Esophagus muscularis mucosa (tissue), 4 donors: ENCODE data around the gene KTI12. TPM values are rescaled to one million over a fixed set of nuclear protein-coding genes. Genes with fewer than 3 reads are reported as not detected.

Experiments used
- DNase-seq: peaks from one replicate; pipeline ENCODE4 v3.0.0-alpha.2; 2017; ENCODE audit errors: extremely low spot score
- H3K27ac ChIP-seq, 4 donors: fragments of 200-600 bp; sonication (generic); replicated peaks in 1 of 4; 1 replicate in 3 of 4; 2 replicates in 1 of 4; pipeline ENCODE4 v1.5.1; 2016 to 2019; ENCODE audit warnings: mild to moderate bottlenecking in 1 of 4
- H3K27me3 ChIP-seq, 4 donors: fragments of 200-600 bp; sonication (generic); one replicate each; pipeline versions ENCODE4 v1.5.1 to v1.6.0; 2016 to 2019
- H3K36me3 ChIP-seq, 4 donors: fragments of 200-600 bp; sonication (generic); one replicate each; pipeline ENCODE4 v1.5.1; 2016 to 2019
- H3K4me1 ChIP-seq, 4 donors: fragments of 200-600 bp; sonication (generic); one replicate each; pipeline ENCODE4 v1.5.1; 2016 to 2019
- H3K4me3 ChIP-seq, 4 donors: fragments of 200-600 bp; sonication (generic); 1 replicate in 2 of 4; 2 replicates in 2 of 4; pipeline ENCODE4 v1.5.1; 2016 to 2019; ENCODE audit warnings: mild to moderate bottlenecking in 4 of 4, moderate library complexity in 1 of 4
- H3K9me3 ChIP-seq, 4 donors: fragments of 200-600 bp; sonication (generic); 1 replicate in 3 of 4; 2 replicates in 1 of 4; pipeline ENCODE4 v1.5.1; 2016 to 2019
- CTCF ChIP-seq, 3 experiments: fragments of 200-600 bp in 2 of 3; fragments of 450-650 bp in 1 of 3; sonication (generic) in 2 of 3; IDR thresholded peaks; one replicate each; pipeline ENCODE4 v1.5.1; 2017 to 2019; ENCODE audit warnings: antibody characterized with exemption in 3 of 3, mild to moderate bottlenecking in 2 of 3, moderate library complexity in 1 of 3
- EP300 ChIP-seq: sonication (generic); formaldehyde crosslinking; IDR thresholded peaks from one replicate; pipeline ENCODE4 v1.6.1; 2017; ENCODE audit warnings: antibody characterized with exemption
- POLR2A ChIP-seq: fragments of 450-650 bp; IDR thresholded peaks from one replicate; pipeline ENCODE4 v1.6.1; 2017; ENCODE audit warnings: antibody characterized with exemption, moderate library complexity, mild to moderate bottlenecking, low read depth
- POLR2AphosphoS5 ChIP-seq, 2 donors: sonication (generic); formaldehyde crosslinking; IDR thresholded peaks; one replicate each; pipeline ENCODE4 v1.6.1; 2017; ENCODE audit warnings: antibody characterized with exemption in 2 of 2
- WGBS: methylation state at CpG from one replicate; pipeline ENCODE4 v1.1.5; 2018; 5-methylcytosine and 5-hydroxymethylcytosine counted together
- intact Hi-C: fragments of 100-400 bp; cut with DNase I; formaldehyde crosslinking; loops from one replicate; pipeline ENCODE4 v1.15.1; 2023
- total RNA-seq, 4 donors: library from RNA; depleted of rRNA; stranded (reverse); fragments of >200 nt; gene quantifications; one replicate each; pipeline versions ENCODE4 v1.1.0 to v1.2.1, GENCODE V29; 2016

KTI12 gene
- total RNA-seq, 4 donors from 2014 or later = 6.6 to 11.1 (median 8.8) TPM

GRCh38 chr1:52002038-52002917 lies 31.3 kb downstream of the KTI12 start:
- WGBS = 61% methylated on average over 9 of the region's 9 CpGs
- Histone ChIP-seq H3K27ac (no peak overlapping the region), H3K27me3 (peaks cover 0 to 16% (median 0%) of the 10 kb centered on the region in 4 donors), H3K9me3 (no peaks in the 10 kb centered on the region), H3K4me3 (no peak overlapping the region), H3K36me3 (no peaks in the 10 kb centered on the region), H3K4me1 (peaks cover 0 to 2% (median under 1%) of the 10 kb centered on the region in 4 donors)
- intact Hi-C loops = no loop called here
- TF ChIP-seq CTCF (IDR thresholded peaks at IDR 0.05) (peak in 2 of 3 experiments; percentile 83 to 90), POLR2A (no peak)
- DNase-seq = no peak

- H3K27ac ChIP-seq = no peak overlapping the region
- no peaks in the 10 kb centered on the region for H3K36me3 ChIP-seq
- no peaks in the 10 kb centered on the region for H3K9me3 ChIP-seq
- intact Hi-C loops = no loop called here
- TF ChIP-seq CTCF (IDR thresholded peaks at IDR 0.05) (no peak), POLR2AphosphoS5 (IDR thresholded peaks at IDR 0.05) (no peak), EP300 (no peak), POLR2A (no peak)
- no peaks in the 10 kb centered on the region for H3K4me1 ChIP-seq
- H3K27me3 ChIP-seq = peaks cover 0 to 22% (median 0%) of the 10 kb centered on the region in 4 donors
- WGBS = 93% methylated on average over 1 of the region's 1 CpG
- DNase-seq = no peak
- no peak overlapping the region for H3K4me3 ChIP-seq
Observed at GRCh38 chr1:51998701-51999100, 34.9 kb downstream of the KTI12 start.

GRCh38 chr1:51997974-51998382 lies 35.6 kb downstream of the KTI12 start:
- no peak for TF ChIP-seq EP300
- no peak for TF ChIP-seq CTCF (IDR thresholded peaks at IDR 0.05)
- TF ChIP-seq POLR2AphosphoS5 (IDR thresholded peaks at IDR 0.05) = no peak
- no peak for TF ChIP-seq POLR2A
- Histone ChIP-seq H3K27ac (no peak overlapping the region), H3K27me3 (peaks cover 0 to 30% (median 4%) of the 10 kb centered on the region in 4 donors), H3K4me1 (no peaks in the 10 kb centered on the region), H3K36me3 (no peaks in the 10 kb centered on the region), H3K9me3 (no peaks in the 10 kb centered on the region), H3K4me3 (no peak overlapping the region)
- intact Hi-C loops = no loop called here
- no peak for DNase-seq
- WGBS = 69% methylated on average over 4 of the region's 5 CpGs

GRCh38 chr1:51990478-51990965 lies 43.1 kb downstream of the KTI12 start, which contains the start of gene RAB3B:
RAB3B (minus strand) TSS chr1:51990700; CDS start chr1:51977117, 13,583 bp downstream.
- TF ChIP-seq POLR2AphosphoS5 (IDR thresholded peaks at IDR 0.05) = no peak
- no peak for TF ChIP-seq POLR2A
- no peak for TF ChIP-seq EP300
- TF ChIP-seq CTCF (IDR thresholded peaks at IDR 0.05) = no peak
- H3K4me3 ChIP-seq = peak within 1 kb of the TSS; percentile 48 to 60 (median 51)
- intact Hi-C loops = no loop called here
- no peak for DNase-seq
- H3K9me3 ChIP-seq = no peaks in the 10 kb centered on the region
- peaks cover 4 to 11% (median 9%) of the 10 kb centered on the region in 4 donors for H3K4me1 ChIP-seq
- H3K27me3 ChIP-seq = peaks cover 0 to 66% (median 39%) of the 10 kb centered on the region in 4 donors
- H3K36me3 ChIP-seq = no peaks in the 10 kb centered on the region
- no peak within 1 kb of the TSS for H3K27ac ChIP-seq
- WGBS = 0% methylated on average over 8 of the region's 46 CpGs
